ENCODE results near the gene GHDC.
"Not testable (repeated sequence)": the region's sequence is repeated elsewhere in the genome, so short reads cannot be mapped to it uniquely, and the experiment has no call there.

The GHDC gene

GRCh38 chr17:42153919-42154742 lies 40.2 kb downstream of the GHDC start:
- peak; percentile 46 for DNase-seq (ENCODE audit: low read depth)

- no peak for DNase-seq (ENCODE audit: low read depth)
Observed at GRCh38 chr17:42146911-42147607, 47.2 kb downstream of the GHDC start.

GRCh38 chr17:42143138-42143537 lies 51.2 kb downstream of the GHDC start:
- DNase-seq (ENCODE audit: low read depth), result not testable (repeated sequence)

GRCh38 chr17:42142371-42142896 lies 51.9 kb downstream of the GHDC start:
- DNase-seq (ENCODE audit: low read depth), result no peak

GRCh38 chr17:42141382-42141781 lies 52.9 kb downstream of the GHDC start:
- no peak for DNase-seq (ENCODE audit: low read depth)

GRCh38 chr17:42140690-42141089 lies 53.6 kb downstream of the GHDC start:
- not testable (repeated sequence) for DNase-seq (ENCODE audit: low read depth)
